MCF 10A (cell line): ENCODE results near the gene TRIM44. TPM values are rescaled to one million over a fixed set of nuclear protein-coding genes. Genes with fewer than 3 reads are reported as not detected.

Source experiments
- BruUV-seq: library from RNA; stranded (reverse); fragments of 400-500 nt; replicated peaks from 2 replicates; lab custom pipeline; 2021; lab: Mats Ljungman, UMichigan
- CTCF ChIA-PET: fragments of 300-600 bp; sonication (Branson Sonifier 250); formaldehyde crosslinking; extraction: SDS; loops from one replicate; lab custom pipeline; 2021; ENCODE audit warnings: antibody characterized with exemption, inconsistent platforms; lab: Yijun Ruan, JAX
- POLR2A ChIA-PET: fragments of 300-600, 350-650 bp; sonication (Branson Sonifier 250); formaldehyde crosslinking; extraction: SDS; loops from one replicate; lab custom pipeline; 2020; ENCODE audit warnings: antibody characterized with exemption, inconsistent platforms; lab: Yijun Ruan, JAX
- DNase-seq: peaks from one replicate; pipeline ENCODE4 v3.0.0-alpha.2; 2018; ENCODE audit not compliant: unreplicated experiment
- H3K27ac Mint-ChIP-seq: one replicate; pipeline ENCODE4 v1.8.0; 2022; ENCODE audit warnings: mild to moderate bottlenecking, low read depth, mixed read lengths; ENCODE audit not compliant: unreplicated experiment
- H3K27me3 Mint-ChIP-seq: one replicate; pipeline ENCODE4 v1.8.0; 2022; ENCODE audit warnings: mixed read lengths; ENCODE audit not compliant: insufficient read depth, unreplicated experiment
- H3K36me3 Mint-ChIP-seq: one replicate; pipeline ENCODE4 v1.8.0; 2022; ENCODE audit warnings: mild to moderate bottlenecking, moderate library complexity, mixed read lengths; ENCODE audit not compliant: insufficient read depth, unreplicated experiment
- H3K4me1 Mint-ChIP-seq: one replicate; pipeline ENCODE4 v1.8.0; 2022; ENCODE audit warnings: mixed read lengths; ENCODE audit not compliant: insufficient read depth, unreplicated experiment
- H3K4me3 Mint-ChIP-seq: one replicate; pipeline ENCODE4 v1.8.0; 2022; ENCODE audit warnings: mild to moderate bottlenecking, moderate library complexity, mixed read lengths; ENCODE audit not compliant: unreplicated experiment
- H3K9me3 Mint-ChIP-seq: one replicate; pipeline ENCODE4 v1.8.0; 2022; ENCODE audit warnings: mixed read lengths; ENCODE audit not compliant: unreplicated experiment
- intact Hi-C: fragments of 100-400 bp; cut with micrococcal nuclease; formaldehyde crosslinking; loops from 2 replicates; pipeline ENCODE4 v1.14.1; 2022
- total RNA-seq: library from RNA; stranded (reverse); gene quantifications from 2 replicates; pipeline ENCODE4 v1.2.3, GENCODE V29; 2022
- TF ChIP-seq, protein P1 (sequence below): fragments of 200-600 bp; IDR thresholded peaks from one replicate; pipeline ENCODE4 v1.8.0; 2022; ENCODE audit warnings: antibody characterized with exemption, mild to moderate bottlenecking; ENCODE audit not compliant: unreplicated experiment

Gene TRIM44
- total RNA-seq, 1 experiment from 2014 or later = 103 TPM

DNA sequence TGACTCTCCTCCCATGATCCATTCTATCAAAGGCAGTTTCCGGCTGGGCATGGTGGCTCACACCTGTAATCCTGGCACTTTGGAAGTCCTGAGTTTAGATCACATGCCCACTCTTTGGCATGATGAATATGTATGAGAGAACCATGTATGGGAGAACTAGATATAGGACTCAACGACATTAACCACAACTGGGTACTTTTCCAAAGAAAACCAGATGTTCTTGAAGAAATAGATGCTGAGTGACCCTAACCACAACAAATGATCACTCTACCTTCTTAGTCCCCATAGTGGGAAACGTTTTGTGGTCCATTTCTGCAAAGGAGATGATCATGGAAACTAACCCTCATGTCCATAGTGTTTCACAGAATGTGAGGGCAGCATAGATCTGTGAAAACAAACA, 30.7 kb upstream of the TRIM44 start:
- POLR2A ChIA-PET = no interaction called here
- Mint-ChIP-seq H3K4me1 (peaks cover 25% of the 10 kb centered on the region), H3K9me3 (no peaks in the 10 kb centered on the region), H3K27me3 (no peaks in the 10 kb centered on the region), H3K4me3 (no peak overlapping the region), H3K36me3 (no peaks in the 10 kb centered on the region), H3K27ac (no peak overlapping the region)
- TF ChIP-seq, protein P1, sequence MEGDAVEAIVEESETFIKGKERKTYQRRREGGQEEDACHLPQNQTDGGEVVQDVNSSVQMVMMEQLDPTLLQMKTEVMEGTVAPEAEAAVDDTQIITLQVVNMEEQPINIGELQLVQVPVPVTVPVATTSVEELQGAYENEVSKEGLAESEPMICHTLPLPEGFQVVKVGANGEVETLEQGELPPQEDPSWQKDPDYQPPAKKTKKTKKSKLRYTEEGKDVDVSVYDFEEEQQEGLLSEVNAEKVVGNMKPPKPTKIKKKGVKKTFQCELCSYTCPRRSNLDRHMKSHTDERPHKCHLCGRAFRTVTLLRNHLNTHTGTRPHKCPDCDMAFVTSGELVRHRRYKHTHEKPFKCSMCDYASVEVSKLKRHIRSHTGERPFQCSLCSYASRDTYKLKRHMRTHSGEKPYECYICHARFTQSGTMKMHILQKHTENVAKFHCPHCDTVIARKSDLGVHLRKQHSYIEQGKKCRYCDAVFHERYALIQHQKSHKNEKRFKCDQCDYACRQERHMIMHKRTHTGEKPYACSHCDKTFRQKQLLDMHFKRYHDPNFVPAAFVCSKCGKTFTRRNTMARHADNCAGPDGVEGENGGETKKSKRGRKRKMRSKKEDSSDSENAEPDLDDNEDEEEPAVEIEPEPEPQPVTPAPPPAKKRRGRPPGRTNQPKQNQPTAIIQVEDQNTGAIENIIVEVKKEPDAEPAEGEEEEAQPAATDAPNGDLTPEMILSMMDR = no peak
- CTCF ChIA-PET = interaction anchor here (0.5 kb wide), 1 partner anchor 16 kb away, joined by 4 read pairs; no protein-coding TSS in a partner anchor
- intact Hi-C loops = no loop called here
- no TSS peak for BruUV-seq
- no peak for DNase-seq

DNA sequence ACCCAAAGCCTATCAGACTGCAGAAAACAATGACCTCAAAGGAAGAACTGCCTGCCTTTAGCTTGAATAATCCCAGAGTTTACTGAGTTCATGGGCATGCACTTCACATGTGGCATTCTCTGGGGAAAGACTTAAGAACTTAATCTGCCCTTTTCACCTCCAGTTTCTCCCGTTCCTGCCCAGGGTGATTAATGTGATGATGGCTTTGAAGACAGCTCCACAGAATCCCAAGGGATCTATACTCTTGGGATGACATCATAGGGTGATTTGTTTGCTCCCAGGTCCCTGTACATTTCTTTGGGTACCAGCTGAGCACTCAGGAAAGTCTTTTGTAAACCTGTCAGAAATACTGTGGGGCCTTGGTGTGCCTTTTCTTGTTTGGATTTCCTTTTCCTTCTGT, 30.3 kb upstream of the TRIM44 start:
- Mint-ChIP-seq H3K27me3 (no peaks in the 10 kb centered on the region), H3K36me3 (no peaks in the 10 kb centered on the region), H3K9me3 (no peaks in the 10 kb centered on the region), H3K27ac (no peak overlapping the region), H3K4me1 (peaks cover 25% of the 10 kb centered on the region), H3K4me3 (no peak overlapping the region)
- peak; percentile 34 for DNase-seq
- BruUV-seq = no TSS peak
- ChIA-PET POLR2A (interaction anchor here (0.6 to 1.3 kb wide), 2 partner anchors 11 to 88 kb away, joined by 3 read pairs; no protein-coding TSS in a partner anchor), CTCF (interaction anchor here (0.5 kb wide), 1 partner anchor 16 kb away, joined by 4 read pairs; no protein-coding TSS in a partner anchor)
- TF ChIP-seq, protein P1 = no peak
- intact Hi-C loops = no loop called here

DNA sequence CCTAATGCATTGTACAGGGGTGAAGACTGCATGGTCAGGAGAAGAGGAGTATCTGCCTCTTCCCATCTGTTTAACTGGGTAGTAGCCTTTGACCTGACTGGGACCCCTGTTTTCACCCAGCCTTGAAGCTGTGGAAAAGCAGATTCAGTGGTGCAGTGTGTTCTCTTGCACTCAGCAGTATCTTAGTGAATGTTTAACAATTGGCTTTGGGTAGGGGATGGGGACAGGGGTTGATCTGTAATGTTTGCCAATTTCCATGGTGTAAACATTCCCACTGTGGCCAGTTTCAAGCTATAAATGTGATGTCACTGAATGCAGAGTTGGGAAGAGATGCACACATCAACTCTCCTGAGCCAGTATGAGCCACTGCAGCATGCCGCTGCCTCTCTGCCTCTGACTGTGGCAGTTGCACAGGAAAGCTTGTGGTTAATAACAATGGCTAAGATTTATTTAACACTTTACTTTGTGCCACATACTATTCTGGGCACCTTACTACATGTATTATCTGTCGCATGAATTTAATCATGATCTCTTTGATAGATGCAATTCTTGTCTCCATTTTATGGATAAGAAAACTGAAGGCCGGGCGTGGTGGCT, 28.6 kb upstream of the TRIM44 start:
- CTCF ChIA-PET = no interaction called here
- no peaks in the 10 kb centered on the region for H3K27me3 Mint-ChIP-seq
- intact Hi-C loops = no loop called here
- no peak for DNase-seq
- no peak overlapping the region for H3K27ac Mint-ChIP-seq
- H3K9me3 Mint-ChIP-seq = no peaks in the 10 kb centered on the region
- no TSS peak for BruUV-seq
- H3K4me1 Mint-ChIP-seq = peaks cover 25% of the 10 kb centered on the region
- no peaks in the 10 kb centered on the region for H3K36me3 Mint-ChIP-seq
- no peak overlapping the region for H3K4me3 Mint-ChIP-seq
- TF ChIP-seq, protein P1 = no peak
- POLR2A ChIA-PET = no interaction called here

DNA sequence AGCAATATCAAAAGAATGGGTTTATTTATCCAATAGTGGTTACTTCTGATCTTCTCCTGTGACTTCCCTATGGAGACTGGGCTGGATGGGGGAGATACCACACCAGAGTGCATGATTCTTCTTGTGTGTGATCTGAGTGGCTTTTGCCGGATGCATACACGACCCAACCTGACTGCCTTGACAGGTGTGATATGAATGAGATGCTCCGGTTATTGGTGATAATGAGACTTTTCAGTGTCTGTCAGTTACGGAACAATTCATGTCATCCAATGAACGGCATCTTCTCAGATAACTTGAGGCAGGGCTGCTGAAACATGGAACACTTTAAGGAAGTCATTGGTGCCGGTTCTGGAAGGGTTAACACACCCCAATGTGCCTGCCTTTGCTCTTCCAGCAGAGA, 26.6 kb upstream of the TRIM44 start:
- TF ChIP-seq, protein P1 = no peak
- H3K4me3 Mint-ChIP-seq = no peak overlapping the region
- BruUV-seq = no TSS peak
- no peaks in the 10 kb centered on the region for H3K27me3 Mint-ChIP-seq
- no peak overlapping the region for H3K27ac Mint-ChIP-seq
- H3K9me3 Mint-ChIP-seq = no peaks in the 10 kb centered on the region
- ChIA-PET POLR2A (interaction anchor here (0.6 kb wide), 2 partner anchors 23 to 163 kb away, joined by 3 read pairs; no protein-coding TSS in a partner anchor), CTCF (no interaction called here)
- H3K4me1 Mint-ChIP-seq = peaks cover 6% of the 10 kb centered on the region
- DNase-seq = no peak
- no peaks in the 10 kb centered on the region for H3K36me3 Mint-ChIP-seq
- intact Hi-C loops = no loop called here
